HCT116 (cell line): Measurements from ENCODE around the gene RBM11. TPM values are rescaled to one million over a fixed set of nuclear protein-coding genes. Genes with fewer than 3 reads are reported as not detected.

Experiments
- ATAC-seq: fragments of 200-7000 bp; cut with Tn5 transposase; 2 replicates; pipeline ENCODE4 v1.9.1; 2020; ENCODE audit warnings: mild to moderate bottlenecking, moderate library complexity
- BruUV-seq: library from RNA; stranded (reverse); fragments of 400-500 nt; replicated peaks from 2 replicates; lab custom pipeline; 2021; lab: Mats Ljungman, UMichigan
- CTCF ChIA-PET: fragments of 300-600 bp; sonication (Branson Sonifier 250); formaldehyde crosslinking; loops from one replicate; lab custom pipeline; 2021; ENCODE audit warnings: antibody characterized with exemption; lab: Charles Lee
- POLR2A ChIA-PET: fragments of 300-600, 350-600 bp; sonication (Branson Sonifier 250); formaldehyde crosslinking; loops from one replicate; lab custom pipeline; 2021; ENCODE audit warnings: antibody characterized with exemption; lab: Charles Lee
- RAD21 ChIA-PET, 2 experiments: fragments of 300-600 bp; sonication (Branson Sonifier 250); formaldehyde crosslinking; loops; one replicate each; lab custom pipeline; 2023; ENCODE audit warnings: low total read pairs in 2 of 2; ENCODE audit not compliant: uncharacterized antibody in 2 of 2, unreplicated experiment in 2 of 2, low non-redundant PET in 1 of 2; lab: Charles Lee
- DNase-seq: peaks from one replicate; pipeline ENCODE4 v3.0.0-alpha.2; 2010; ENCODE audit warnings: low read depth, low spot score
- H2AFZ ChIP-seq: fragments of 200-600 bp; shearing (Covaris generic), sonication (generic); 2 replicates; pipeline ENCODE4 v1.6.1; 2017; ENCODE audit warnings: low read depth, mixed run types, mixed read lengths, antibody characterized with exemption, low read length; ENCODE audit not compliant: poor library complexity, severe bottlenecking
- H3K27ac ChIP-seq: 2 replicates; pipeline ENCODE4 v1.5.1; 2012; ENCODE audit warnings: low read depth, low read length
- H3K27me3 ChIP-seq: fragments of 200-600 bp; sonication (generic); 2 replicates; pipeline ENCODE4 v1.6.1; 2016; ENCODE audit warnings: mixed run types, low read length, mixed read lengths; ENCODE audit not compliant: insufficient read depth
- H3K36me3 ChIP-seq, 2 experiments: fragments of 200-500 bp in 1 of 2; fragments of 200-600 bp in 1 of 2; sonication (Bioruptor generic) in 1 of 2; sonication (generic) in 1 of 2; 2 replicates each; pipeline versions ENCODE4 v1.5.1 to v1.6.1; 2014 to 2016; ENCODE audit warnings: low read length in 2 of 2, inconsistent platforms in 1 of 2, mixed read lengths in 1 of 2, mixed run types in 1 of 2; ENCODE audit not compliant: insufficient read depth in 2 of 2, control insufficient read depth in 1 of 2
- H3K4me1 ChIP-seq, 2 experiments: fragments of 200-600 bp in 1 of 2; sonication (generic) in 1 of 2; 2 replicates each; pipeline versions ENCODE4 v1.5.1 to v1.6.1; 2012 to 2017; ENCODE audit warnings: low read length in 2 of 2, inconsistent platforms in 1 of 2, mild to moderate bottlenecking in 1 of 2, mixed read lengths in 1 of 2, mixed run types in 1 of 2, moderate library complexity in 1 of 2; ENCODE audit not compliant: insufficient read depth in 2 of 2, control insufficient read depth in 1 of 2
- H3K4me2 ChIP-seq: fragments of 200-600 bp; sonication (generic); 2 replicates; pipeline ENCODE4 v1.6.1; 2017; ENCODE audit warnings: mixed run types, low read length, mixed read lengths
- H3K4me3 ChIP-seq, 2 experiments: fragments of 200-600 bp in 1 of 2; sonication (generic) in 1 of 2; replicated peaks in 1 of 2; 2 replicates each; pipeline ENCODE4 v1.5.1; 2011 to 2016; ENCODE audit warnings: low read length in 2 of 2, control low read depth in 1 of 2, low read depth in 1 of 2, mild to moderate bottlenecking in 1 of 2, mixed read lengths in 1 of 2, mixed run types in 1 of 2
- H3K79me2 ChIP-seq: fragments of 200-600 bp; sonication (generic); 2 replicates; pipeline ENCODE4 v1.6.1; 2017; ENCODE audit warnings: mild to moderate bottlenecking, mixed run types, low read length, moderate library complexity, mixed read lengths; ENCODE audit not compliant: insufficient read depth
- H3K9ac ChIP-seq: fragments of 200-600 bp; sonication (generic); 2 replicates; pipeline ENCODE4 v1.6.1; 2016; ENCODE audit warnings: low read length, mixed read lengths
- H3K9me2 ChIP-seq: fragments of 200-600 bp; sonication (generic), shearing (Covaris generic); 2 replicates; pipeline ENCODE4 v1.6.1; 2017; ENCODE audit warnings: mixed run types, mild to moderate bottlenecking, moderate library complexity; ENCODE audit not compliant: insufficient read depth
- H3K9me3 ChIP-seq, 2 experiments: fragments of 200-500 bp in 1 of 2; fragments of 200-600 bp in 1 of 2; sonication (Bioruptor generic) in 1 of 2; sonication (generic) in 1 of 2; 2 replicates each; pipeline ENCODE4 v1.6.1; 2014 to 2017; ENCODE audit warnings: low read length in 2 of 2, mixed read lengths in 2 of 2, inconsistent platforms in 1 of 2, low read depth in 1 of 2, mild to moderate bottlenecking in 1 of 2, mixed run types in 1 of 2, moderate library complexity in 1 of 2; ENCODE audit not compliant: control insufficient read depth in 1 of 2, insufficient read depth in 1 of 2
- H4K20me1 ChIP-seq: fragments of 200-600 bp; sonication (generic), shearing (Covaris generic); 2 replicates; pipeline ENCODE4 v1.6.1; 2017; ENCODE audit warnings: mixed run types, mild to moderate bottlenecking, moderate library complexity; ENCODE audit not compliant: insufficient read depth
- CBX3 ChIP-seq: IDR thresholded peaks from 2 replicates; pipeline ENCODE4 v1.6.1; 2012; ENCODE audit warnings: low read depth
- CEBPB ChIP-seq: IDR thresholded peaks from 2 replicates; pipeline ENCODE4 v1.6.1; 2012; ENCODE audit warnings: low read depth
- EGR1 ChIP-seq: IDR thresholded peaks from 2 replicates; pipeline ENCODE4 v1.6.1; 2012; ENCODE audit warnings: low read depth
- ELF1 ChIP-seq: IDR thresholded peaks from 2 replicates; pipeline ENCODE4 v1.6.1; 2012; ENCODE audit warnings: low read depth, borderline replicate concordance
- EZH2phosphoT487 ChIP-seq: fragments of 200-600 bp; IDR thresholded peaks from 2 replicates; pipeline ENCODE4 v1.6.1; 2018; ENCODE audit warnings: antibody characterized with exemption, borderline replicate concordance
- JUND ChIP-seq: IDR thresholded peaks from 2 replicates; pipeline ENCODE4 v1.6.1; 2012
- POLR2A ChIP-seq: IDR thresholded peaks from 2 replicates; pipeline ENCODE4 v1.7.0; 2011; ENCODE audit warnings: borderline replicate concordance; ENCODE audit not compliant: insufficient read depth, insufficient read length; ENCODE audit errors: extremely low read depth
- RAD21 ChIP-seq: IDR thresholded peaks from 2 replicates; pipeline ENCODE4 v1.6.1; 2012; ENCODE audit warnings: low read depth, mild to moderate bottlenecking
- SIN3A ChIP-seq: IDR thresholded peaks from 2 replicates; pipeline ENCODE4 v1.6.1; 2012; ENCODE audit warnings: low read depth
- SP1 ChIP-seq: IDR thresholded peaks from 2 replicates; pipeline ENCODE4 v1.6.1; 2012; ENCODE audit warnings: low read depth
- YY1 ChIP-seq: IDR thresholded peaks from 2 replicates; pipeline ENCODE4 v1.6.1; 2011; ENCODE audit warnings: low read length, low read depth, moderate library complexity, mild to moderate bottlenecking; ENCODE audit not compliant: insufficient replicate concordance; ENCODE audit errors: extremely low read depth
- ZFX ChIP-seq: fragments of 450-650 bp; IDR thresholded peaks from 2 replicates; pipeline ENCODE4 v1.6.1; 2017
- ZNF274 ChIP-seq: fragments of 200-500 bp; sonication (Bioruptor generic); IDR thresholded peaks from 2 replicates; pipeline ENCODE4 v1.6.1; 2014; ENCODE audit warnings: mild to moderate bottlenecking, low read depth, low read length, inconsistent platforms
- intact Hi-C: fragments of 100-400 bp; cut with micrococcal nuclease; formaldehyde crosslinking; loops from 2 replicates; pipeline ENCODE4 v1.10.0; 2022
- total RNA-seq: library from RNA; stranded (reverse); gene quantifications from one replicate; pipeline ENCODE4 v1.2.1, GENCODE V29; 2021; ENCODE audit not compliant: unreplicated experiment
- TF ChIP-seq, protein P1 (sequence below), 3 experiments: fragments of 200-600 bp in 1 of 3; sonication (generic) in 1 of 3; IDR thresholded peaks in 2 of 3; conservative IDR thresholded peaks in 1 of 3; 2 replicates each; pipeline ENCODE4 v1.5.1; 2012 to 2017; ENCODE audit warnings: low read depth in 2 of 3, low read length in 2 of 3, antibody characterized with exemption in 1 of 3, borderline replicate concordance in 1 of 3, control low read depth in 1 of 3, mild to moderate bottlenecking in 1 of 3, mixed read lengths in 1 of 3, mixed run types in 1 of 3, moderate library complexity in 1 of 3; ENCODE audit not compliant: insufficient read depth in 1 of 3
- TF ChIP-seq, protein P2 (sequence below): IDR thresholded peaks from 2 replicates; pipeline ENCODE4 v1.6.1; 2012
- TF ChIP-seq, protein P3 (sequence below): IDR thresholded peaks from 2 replicates; pipeline ENCODE4 v1.6.1; 2012

The RBM11 gene
- total RNA-seq, 1 experiment from 2014 or later: not detected

DNA sequence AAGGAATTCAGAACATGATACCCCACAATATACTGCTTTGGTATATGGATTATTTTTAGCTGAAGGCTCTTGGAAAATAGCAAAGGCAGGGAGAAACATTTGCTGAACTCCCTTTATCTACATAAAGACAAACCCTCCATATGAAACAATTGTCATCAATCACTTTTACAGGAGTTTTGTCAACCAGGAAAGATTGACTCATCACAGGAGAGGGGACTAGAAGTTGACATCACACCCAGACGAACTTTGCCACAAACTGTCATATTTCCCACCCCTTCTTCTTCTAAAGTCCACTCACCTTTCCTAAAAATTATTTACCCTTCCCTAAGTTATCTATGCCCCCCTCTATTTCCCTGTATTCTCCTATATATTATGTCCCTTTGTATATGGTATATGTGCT lies 47.9 kb downstream of the RBM11 start:
- Histone ChIP-seq H3K36me3 (no peaks in the 10 kb centered on the region), H2AFZ (no peak overlapping the region), H3K9me3 (0 out of 4 replicates have a peak, but pooled peaks cover 0 to 4% of the 10 kb centered on the region in 2 experiments), H3K4me3 (no peak overlapping the region), H3K27ac (no peak overlapping the region), H3K79me2 (no peaks in the 10 kb centered on the region), H4K20me1 (no peaks in the 10 kb centered on the region), H3K9me2 (no peaks in the 10 kb centered on the region), H3K4me1 (no peaks in the 10 kb centered on the region), H3K27me3 (no peaks in the 10 kb centered on the region), H3K4me2 (no peak overlapping the region), H3K9ac (no peak overlapping the region)
- ChIA-PET POLR2A (no interaction called here), CTCF (no interaction called here), RAD21 (no interaction called here)
- no peak for ATAC-seq
- intact Hi-C loops: no loop called here
- BruUV-seq: no TSS peak
- TF ChIP-seq, protein P1, sequence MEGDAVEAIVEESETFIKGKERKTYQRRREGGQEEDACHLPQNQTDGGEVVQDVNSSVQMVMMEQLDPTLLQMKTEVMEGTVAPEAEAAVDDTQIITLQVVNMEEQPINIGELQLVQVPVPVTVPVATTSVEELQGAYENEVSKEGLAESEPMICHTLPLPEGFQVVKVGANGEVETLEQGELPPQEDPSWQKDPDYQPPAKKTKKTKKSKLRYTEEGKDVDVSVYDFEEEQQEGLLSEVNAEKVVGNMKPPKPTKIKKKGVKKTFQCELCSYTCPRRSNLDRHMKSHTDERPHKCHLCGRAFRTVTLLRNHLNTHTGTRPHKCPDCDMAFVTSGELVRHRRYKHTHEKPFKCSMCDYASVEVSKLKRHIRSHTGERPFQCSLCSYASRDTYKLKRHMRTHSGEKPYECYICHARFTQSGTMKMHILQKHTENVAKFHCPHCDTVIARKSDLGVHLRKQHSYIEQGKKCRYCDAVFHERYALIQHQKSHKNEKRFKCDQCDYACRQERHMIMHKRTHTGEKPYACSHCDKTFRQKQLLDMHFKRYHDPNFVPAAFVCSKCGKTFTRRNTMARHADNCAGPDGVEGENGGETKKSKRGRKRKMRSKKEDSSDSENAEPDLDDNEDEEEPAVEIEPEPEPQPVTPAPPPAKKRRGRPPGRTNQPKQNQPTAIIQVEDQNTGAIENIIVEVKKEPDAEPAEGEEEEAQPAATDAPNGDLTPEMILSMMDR (IDR thresholded peaks at IDR 0.05 in 2 of 3, conservative IDR thresholded peaks at IDR 0.05 in 1 of 3; ENCODE audit: borderline replicate concordance in 1 of 3, insufficient read depth in 1 of 3, low read depth in 2 of 3, low read length in 2 of 3): no peak
- TF ChIP-seq, protein P2, sequence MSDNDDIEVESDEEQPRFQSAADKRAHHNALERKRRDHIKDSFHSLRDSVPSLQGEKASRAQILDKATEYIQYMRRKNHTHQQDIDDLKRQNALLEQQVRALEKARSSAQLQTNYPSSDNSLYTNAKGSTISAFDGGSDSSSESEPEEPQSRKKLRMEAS: no peak
- TF ChIP-seq SIN3A (no peak), POLR2A (no peak), ELF1 (no peak), EZH2phosphoT487 (no peak), ZFX (no peak)
- TF ChIP-seq, protein P3, sequence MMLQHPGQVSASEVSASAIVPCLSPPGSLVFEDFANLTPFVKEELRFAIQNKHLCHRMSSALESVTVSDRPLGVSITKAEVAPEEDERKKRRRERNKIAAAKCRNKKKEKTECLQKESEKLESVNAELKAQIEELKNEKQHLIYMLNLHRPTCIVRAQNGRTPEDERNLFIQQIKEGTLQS: no peak
- DNase-seq: no peak

DNA sequence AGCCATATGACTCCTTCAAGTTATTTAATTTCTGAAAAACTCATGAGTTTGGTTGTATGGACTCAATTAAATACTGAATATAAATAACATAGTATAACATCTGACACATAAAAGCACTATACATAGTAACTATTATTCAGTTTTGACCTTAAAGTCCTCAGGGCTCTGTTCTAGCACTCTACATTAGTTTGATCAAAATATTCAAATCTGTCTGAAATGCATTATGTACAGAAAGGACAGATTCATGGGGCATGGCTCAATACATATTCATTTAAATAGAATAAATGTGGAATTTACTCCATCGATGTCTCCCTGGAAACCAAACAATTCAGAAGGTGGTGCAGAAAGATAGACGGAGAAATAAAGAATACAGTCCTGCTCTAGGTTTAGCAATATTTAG lies 49.1 kb downstream of the RBM11 start:
- H3K79me2 ChIP-seq: no peaks in the 10 kb centered on the region
- no peaks in the 10 kb centered on the region for H3K27me3 ChIP-seq
- intact Hi-C loops: no loop called here
- RAD21 ChIA-PET: no interaction called here
- no peak for DNase-seq
- POLR2A ChIA-PET: no interaction called here
- ATAC-seq: no peak
- no TSS peak for BruUV-seq
- no peak overlapping the region for H3K27ac ChIP-seq
- no peak overlapping the region for H3K4me2 ChIP-seq
- H3K36me3 ChIP-seq: no peaks in the 10 kb centered on the region
- H3K4me1 ChIP-seq: no peaks in the 10 kb centered on the region
- TF ChIP-seq ZNF274: no peak
- TF ChIP-seq POLR2A: no peak
- TF ChIP-seq RAD21: no peak
- TF ChIP-seq JUND: no peak
- TF ChIP-seq ZFX: no peak
- no peak for TF ChIP-seq EZH2phosphoT487
- no peak for TF ChIP-seq CEBPB
- TF ChIP-seq SP1: no peak
- TF ChIP-seq YY1: no peak
- TF ChIP-seq, protein P2: no peak
- no peak for TF ChIP-seq CBX3
- TF ChIP-seq, protein P3: no peak
- TF ChIP-seq EGR1: no peak
- H3K9me3 ChIP-seq: 0 out of 4 replicates have a peak, but pooled peaks cover 0 to 4% of the 10 kb centered on the region in 2 experiments
- CTCF ChIA-PET: no interaction called here
- no peaks in the 10 kb centered on the region for H3K9me2 ChIP-seq
- no peaks in the 10 kb centered on the region for H4K20me1 ChIP-seq
- H2AFZ ChIP-seq: no peak overlapping the region
- no peak overlapping the region for H3K4me3 ChIP-seq
- no peak overlapping the region for H3K9ac ChIP-seq
